B cell (primary cell): ENCODE data around the gene SLC51B. TPM values are rescaled to one million over a fixed set of nuclear protein-coding genes. Genes with fewer than 3 reads are reported as not detected.
"Not testable (repeated sequence)": the region's sequence is repeated elsewhere in the genome, so short reads cannot be mapped to it uniquely, and the experiment has no call there.

Experiments used
- ATAC-seq: fragments of 200-7000 bp; cut with Tn5 transposase; one replicate; pipeline ENCODE4 v1.10.0; 2021; ENCODE audit warnings: low read depth, mild to moderate bottlenecking, moderate number of reproducible peaks, moderate library complexity
- CTCF ChIA-PET: fragments of 350-600 bp; sonication (Branson Sonifier 250); formaldehyde crosslinking; loops from one replicate; lab custom pipeline; 2021; ENCODE audit warnings: antibody characterized with exemption, inconsistent platforms; lab: Charles Lee
- POLR2A ChIA-PET: fragments of 350-600 bp; sonication (Branson Sonifier 250); formaldehyde crosslinking; loops from one replicate; lab custom pipeline; 2021; ENCODE audit warnings: antibody characterized with exemption; lab: Charles Lee
- DNase-seq: peaks from one replicate; pipeline ENCODE4 v3.0.0; 2013
- H2AFZ ChIP-seq: 2 replicates; pipeline ENCODE4 v1.6.1; 2012; ENCODE audit warnings: mild to moderate bottlenecking, low read depth, low read length; ENCODE audit not compliant: insufficient read depth, poor library complexity, severe bottlenecking
- H3K27ac ChIP-seq, 2 donors: 1 replicate in 1 of 2; 2 replicates in 1 of 2; pipeline ENCODE4 v1.5.1; 2012 to 2013; ENCODE audit warnings: low read length in 2 of 2, mild to moderate bottlenecking in 2 of 2, moderate library complexity in 1 of 2
- H3K27me3 ChIP-seq, 4 experiments: fragments of 200-600 bp in 1 of 4; sonication (generic) in 1 of 4; replicated peaks in 1 of 4; 1 replicate in 2 of 4; 2 replicates in 2 of 4; pipeline versions ENCODE4 v1.6.1 to v1.7.0; 2013 to 2016; ENCODE audit warnings: low read length in 3 of 4, mild to moderate bottlenecking in 2 of 4, mixed read lengths in 1 of 4, moderate library complexity in 1 of 4; ENCODE audit not compliant: insufficient read depth in 4 of 4, control insufficient read depth in 3 of 4; ENCODE audit errors: control extremely low read depth in 1 of 4
- H3K36me3 ChIP-seq, 2 experiments: replicated peaks in 1 of 2; 1 replicate in 1 of 2; 2 replicates in 1 of 2; pipeline versions ENCODE4 v1.6.1 to v1.7.1; 2013; ENCODE audit warnings: low read length in 1 of 2; ENCODE audit not compliant: insufficient read depth in 2 of 2, control insufficient read depth in 1 of 2; ENCODE audit errors: control extremely low read depth in 1 of 2, extremely low read depth in 1 of 2
- H3K4me1 ChIP-seq, 2 donors: fragments of 200-600 bp in 1 of 2; sonication (generic) in 1 of 2; 1 replicate in 1 of 2; 2 replicates in 1 of 2; pipeline versions ENCODE4 v1.5.1 to v1.6.1; 2013 to 2017; ENCODE audit warnings: low read length in 2 of 2; ENCODE audit not compliant: control insufficient read depth in 2 of 2, insufficient read depth in 2 of 2
- H3K4me2 ChIP-seq: replicated peaks from 2 replicates; pipeline ENCODE3; 2012; ENCODE audit warnings: mild to moderate bottlenecking, low read depth, low read length; ENCODE audit not compliant: poor library complexity, severe bottlenecking
- H3K4me3 ChIP-seq, 5 experiments: fragments of 200-600 bp in 1 of 5; sonication (generic) in 1 of 5; 1 replicate in 3 of 5; 2 replicates in 2 of 5; pipeline versions ENCODE4 v1.5.1 to v1.7.0; 2011 to 2016; ENCODE audit warnings: low read length in 4 of 5, mild to moderate bottlenecking in 4 of 5, low read depth in 2 of 5, control low read depth in 1 of 5, moderate library complexity in 1 of 5; ENCODE audit not compliant: insufficient read depth in 1 of 5; ENCODE audit errors: control extremely low read depth in 1 of 5, extremely low read depth in 1 of 5
- H3K79me2 ChIP-seq: fragments of 200-600 bp; sonication (generic); one replicate; pipeline ENCODE4 v1.6.0; 2016; ENCODE audit warnings: low read length; ENCODE audit not compliant: control insufficient read depth, insufficient read depth
- H3K9ac ChIP-seq: fragments of 200-600 bp; sonication (generic); 2 replicates; pipeline ENCODE4 v1.6.1; 2017; ENCODE audit warnings: mild to moderate bottlenecking, low read length, moderate library complexity
- H3K9me3 ChIP-seq, 3 donors: one replicate each; pipeline versions ENCODE4 v1.6.1 to v1.7.1; 2013; ENCODE audit warnings: low read length in 2 of 3; ENCODE audit not compliant: control insufficient read depth in 2 of 3, insufficient read depth in 1 of 3; ENCODE audit errors: control extremely low read depth in 1 of 3
- H4K20me1 ChIP-seq: 2 replicates; pipeline ENCODE4 v1.6.0; 2012; ENCODE audit warnings: mild to moderate bottlenecking, low read length; ENCODE audit not compliant: insufficient read depth, control insufficient read depth, poor library complexity, severe bottlenecking
- H3K27ac Mint-ChIP-seq: one replicate; pipeline ENCODE4 v1.8.0; 2021; ENCODE audit warnings: mixed read lengths
- H3K27me3 Mint-ChIP-seq: one replicate; pipeline ENCODE4 v1.8.0; 2021; ENCODE audit warnings: mixed read lengths
- H3K4me1 Mint-ChIP-seq: one replicate; pipeline ENCODE4 v1.8.0; 2021; ENCODE audit warnings: mixed read lengths
- H3K4me3 Mint-ChIP-seq: one replicate; pipeline ENCODE4 v1.8.0; 2021; ENCODE audit warnings: mixed read lengths
- H3K9me3 Mint-ChIP-seq: one replicate; pipeline ENCODE4 v1.8.0; 2022; ENCODE audit warnings: mixed read lengths; ENCODE audit not compliant: insufficient read depth
- CTCF ChIP-seq: fragments of 200-600 bp; IDR thresholded peaks from one replicate; pipeline ENCODE4 v1.8.0; 2022; ENCODE audit warnings: antibody characterized with exemption, mild to moderate bottlenecking
- EZH2 ChIP-seq: IDR thresholded peaks from 2 replicates; pipeline ENCODE4 v1.6.1; 2012; ENCODE audit warnings: borderline replicate concordance, low read depth, mild to moderate bottlenecking, moderate library complexity, low read length; ENCODE audit not compliant: insufficient read depth, poor library complexity, severe bottlenecking
- WGBS: methylation state at CpG from one replicate; pipeline ENCODE4 v1.1.5; 2013; ENCODE audit warnings: missing lambda C conversion rate; ENCODE audit not compliant: insufficient coverage; 5-methylcytosine and 5-hydroxymethylcytosine counted together
- intact Hi-C: fragments of 100-400 bp; cut with micrococcal nuclease; formaldehyde crosslinking; loops from one replicate; pipeline ENCODE4 v1.10.0; 2022
- polyA plus RNA-seq: library from polyadenylated mRNA; depleted of rRNA; stranded (reverse); fragments of >200 nt; gene quantifications from 2 replicates; pipeline ENCODE4 v1.2.3, GENCODE V29; 2012
- total RNA-seq, 2 donors: library from RNA; stranded (reverse); fragments of 120-200 nt in 1 of 2; gene quantifications; 1 replicate in 1 of 2; 2 replicates in 1 of 2; pipeline versions ENCODE4 v1.2.3 to v1.2.4, GENCODE V29; 2013 to 2022

The SLC51B gene
- total and polyA plus RNA-seq, 2 donors (not counting 1 experiment from before 2014, with no cell fraction given), result not detected

GRCh38 chr15:65097651-65098263 is 52.6 kb downstream of the SLC51B start:
- Mint-ChIP-seq H3K27ac (no peak overlapping the region), H3K27me3 (no peaks in the 10 kb centered on the region), H3K4me3 (no peak overlapping the region), H3K9me3 (no peaks in the 10 kb centered on the region), H3K4me1 (no peaks in the 10 kb centered on the region)
- Histone ChIP-seq H2AFZ (no peak overlapping the region), H3K36me3 (peaks cover 1 to 19% of the 10 kb centered on the region in 2 experiments), H3K9ac (no peak overlapping the region), H3K4me2 (no peak overlapping the region), H3K79me2 (no peaks in the 10 kb centered on the region), H3K4me1 (no peaks in the 10 kb centered on the region), H3K27ac (no peak overlapping the region), H3K4me3 (no peak overlapping the region), H3K9me3 (no peaks in the 10 kb centered on the region), H3K27me3 (no peaks in the 10 kb centered on the region), H4K20me1 (no peaks in the 10 kb centered on the region)
- ATAC-seq (no peak), DNase-seq (no peak)
- intact Hi-C loops, result no loop called here
- ChIA-PET POLR2A (no interaction called here), CTCF (no interaction called here)
- 100% methylated on average over 4 of the region's 7 CpGs for WGBS
- no peak for TF ChIP-seq CTCF
- no peak for TF ChIP-seq EZH2

GRCh38 chr15:65099336-65099735 is 54.1 kb downstream of the SLC51B start:
- CTCF ChIA-PET, result interaction anchor here (0.7 to 1.0 kb wide), 2 partner anchors 17 to 171 kb away, joined by 3 read pairs; no protein-coding TSS in a partner anchor
- no peaks in the 10 kb centered on the region for H3K9me3 Mint-ChIP-seq
- POLR2A ChIA-PET, result no interaction called here
- Histone ChIP-seq H4K20me1 (no peaks in the 10 kb centered on the region), H3K79me2 (no peaks in the 10 kb centered on the region), H3K4me2 (no peak overlapping the region), H3K9ac (no peak overlapping the region), H2AFZ (no peak overlapping the region), H3K36me3 (peaks cover 1 to 19% of the 10 kb centered on the region in 2 experiments), H3K27me3 (no peaks in the 10 kb centered on the region), H3K9me3 (no peaks in the 10 kb centered on the region), H3K4me1 (no peaks in the 10 kb centered on the region), H3K27ac (no peak overlapping the region), H3K4me3 (no peak overlapping the region)
- no peak overlapping the region for H3K4me3 Mint-ChIP-seq
- 100% methylated on average over 1 of the region's 5 CpGs for WGBS
- no peaks in the 10 kb centered on the region for H3K27me3 Mint-ChIP-seq
- intact Hi-C loops, result no loop called here
- no peak overlapping the region for H3K27ac Mint-ChIP-seq
- ATAC-seq (no peak), DNase-seq (no peak)
- no peaks in the 10 kb centered on the region for H3K4me1 Mint-ChIP-seq
- no peak for TF ChIP-seq CTCF
- no peak for TF ChIP-seq EZH2

- DNase-seq, POLR2A ChIA-PET, H3K4me1 Mint-ChIP-seq, intact Hi-C loops, ATAC-seq, H3K4me2 ChIP-seq, H2AFZ ChIP-seq, H3K27ac ChIP-seq, H3K27me3 ChIP-seq, H3K9me3 Mint-ChIP-seq, H3K27ac Mint-ChIP-seq, H3K4me3 Mint-ChIP-seq, H3K4me3 ChIP-seq, H4K20me1 ChIP-seq, H3K9ac ChIP-seq, H3K4me1 ChIP-seq, H3K27me3 Mint-ChIP-seq, H3K79me2 ChIP-seq, H3K9me3 ChIP-seq: not testable (repeated sequence)
- peaks cover 1 to 19% of the 10 kb centered on the region in 2 experiments for H3K36me3 ChIP-seq
- WGBS, result 100% methylated on average over 5 of the region's 10 CpGs
- CTCF ChIA-PET, result interaction anchor here (0.5 kb wide), 1 partner anchor 673 kb away, joined by 4 read pairs; no protein-coding TSS in a partner anchor
These were observed 54.6 kb downstream of the SLC51B start for GRCh38 chr15:65099801-65100200.
